Ovary (tissue), 3 donors: ENCODE measurements around the gene CKM.

Experiments
- CTCF ChIP-seq, 3 donors: fragments of 450-650 bp in 2 of 3; fragments of 200-600 bp in 1 of 3; IDR thresholded peaks; one replicate each; pipeline versions ENCODE4 v1.5.1 to v1.8.0; 2016 to 2022; ENCODE audit warnings: antibody characterized with exemption in 3 of 3, mild to moderate bottlenecking in 1 of 3
- EP300 ChIP-seq: sonication (generic); formaldehyde crosslinking; IDR thresholded peaks from one replicate; pipeline ENCODE4 v1.6.1; 2017; ENCODE audit warnings: antibody characterized with exemption
- POLR2A ChIP-seq: fragments of 450-650 bp; IDR thresholded peaks from one replicate; pipeline ENCODE4 v1.6.1; 2017; ENCODE audit warnings: antibody characterized with exemption, mild to moderate bottlenecking, moderate library complexity
- donor health status: DM: no; HTN: no; CAD: no.

GRCh38 chr19:45348367-45349125, 25.9 kb upstream of the CKM start:
- TF ChIP-seq POLR2A (no peak), CTCF (IDR thresholded peaks at IDR 0.05) (no peak), EP300 (no peak)
